Sigmoid colon (tissue), 4 donors: ENCODE data around the gene GPD2.

Experiments used
- CTCF ChIP-seq, 4 experiments: fragments of 450-650 bp in 3 of 4; fragments of 200-600 bp in 1 of 4; IDR thresholded peaks; one replicate each; pipeline ENCODE4 v1.5.1; 2016 to 2019; ENCODE audit warnings: antibody characterized with exemption in 4 of 4, mild to moderate bottlenecking in 3 of 4, moderate library complexity in 2 of 4
- POLR2A ChIP-seq, 2 donors: fragments of 450-650 bp; IDR thresholded peaks; one replicate each; pipeline ENCODE4 v1.6.1; 2016; ENCODE audit warnings: antibody characterized with exemption in 2 of 2, mild to moderate bottlenecking in 2 of 2, moderate library complexity in 2 of 2
- POLR2AphosphoS5 ChIP-seq, 4 donors: sonication (generic); formaldehyde crosslinking; IDR thresholded peaks; one replicate each; pipeline ENCODE4 v1.6.1; 2017; ENCODE audit warnings: antibody characterized with exemption in 4 of 4

GRCh38 chr2:156540706-156541105, 104.5 kb downstream of the GPD2 start:
- TF ChIP-seq POLR2A (IDR thresholded peaks at IDR 0.05): no peak
- no peak for TF ChIP-seq CTCF (IDR thresholded peaks at IDR 0.05)
- no peak for TF ChIP-seq POLR2AphosphoS5 (IDR thresholded peaks at IDR 0.05)
